ENCODE measurements around the gene PDE11A. TPM values are rescaled to one million over a fixed set of nuclear protein-coding genes. Genes with fewer than 3 reads are reported as not detected.

The PDE11A gene
- total RNA-seq, 1 experiment from 2014 or later, result not detected

DNA sequence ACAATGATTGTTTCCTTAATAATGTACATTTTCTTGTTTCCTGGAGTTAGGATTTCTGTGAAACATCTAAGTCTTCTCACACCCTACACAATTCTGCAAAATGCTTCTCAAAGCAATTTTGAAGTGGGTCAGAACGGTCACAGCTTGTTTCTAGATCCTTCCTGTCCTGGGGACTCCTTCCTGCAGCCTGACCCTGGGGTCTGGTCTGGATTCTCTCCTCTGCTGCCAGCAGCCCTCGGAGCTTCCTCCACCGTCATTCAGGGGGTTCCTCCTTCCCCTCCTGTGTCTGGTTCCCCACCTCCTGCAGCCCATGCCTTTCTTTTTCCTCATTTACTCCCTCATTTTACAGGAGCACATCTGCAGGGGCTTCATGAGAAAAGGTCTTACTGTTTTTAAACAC lies 357.9 kb downstream of the PDE11A start:
- peaks cover 27% of the 10 kb centered on the region for H3K27me3 Mint-ChIP-seq (ENCODE audit: insufficient read depth, unreplicated experiment)
- TF ChIP-seq, protein P1, sequence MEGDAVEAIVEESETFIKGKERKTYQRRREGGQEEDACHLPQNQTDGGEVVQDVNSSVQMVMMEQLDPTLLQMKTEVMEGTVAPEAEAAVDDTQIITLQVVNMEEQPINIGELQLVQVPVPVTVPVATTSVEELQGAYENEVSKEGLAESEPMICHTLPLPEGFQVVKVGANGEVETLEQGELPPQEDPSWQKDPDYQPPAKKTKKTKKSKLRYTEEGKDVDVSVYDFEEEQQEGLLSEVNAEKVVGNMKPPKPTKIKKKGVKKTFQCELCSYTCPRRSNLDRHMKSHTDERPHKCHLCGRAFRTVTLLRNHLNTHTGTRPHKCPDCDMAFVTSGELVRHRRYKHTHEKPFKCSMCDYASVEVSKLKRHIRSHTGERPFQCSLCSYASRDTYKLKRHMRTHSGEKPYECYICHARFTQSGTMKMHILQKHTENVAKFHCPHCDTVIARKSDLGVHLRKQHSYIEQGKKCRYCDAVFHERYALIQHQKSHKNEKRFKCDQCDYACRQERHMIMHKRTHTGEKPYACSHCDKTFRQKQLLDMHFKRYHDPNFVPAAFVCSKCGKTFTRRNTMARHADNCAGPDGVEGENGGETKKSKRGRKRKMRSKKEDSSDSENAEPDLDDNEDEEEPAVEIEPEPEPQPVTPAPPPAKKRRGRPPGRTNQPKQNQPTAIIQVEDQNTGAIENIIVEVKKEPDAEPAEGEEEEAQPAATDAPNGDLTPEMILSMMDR (IDR thresholded peaks at IDR 0.05; ENCODE audit: unreplicated experiment), result no peak
- intact Hi-C loops (cut with micrococcal nuclease), result no loop called here
- no peak for DNase-seq (ENCODE audit: unreplicated experiment)
- no peaks in the 10 kb centered on the region for H3K36me3 Mint-ChIP-seq (ENCODE audit: insufficient read depth, unreplicated experiment)
- H3K4me1 Mint-ChIP-seq (ENCODE audit: insufficient read depth, unreplicated experiment), result no peaks in the 10 kb centered on the region
- ChIA-PET CTCF (interaction anchor here (0.6 to 1.7 kb wide), 3 partner anchors 9 to 48 kb away, joined by 5 to 13 read pairs (median 6); no protein-coding TSS in a partner anchor), POLR2A (no interaction called here)
- no TSS peak for BruUV-seq (replicated peaks)
- H3K9me3 Mint-ChIP-seq (ENCODE audit: unreplicated experiment), result no peaks in the 10 kb centered on the region
- no peak overlapping the region for H3K4me3 Mint-ChIP-seq (ENCODE audit: unreplicated experiment)
- H3K27ac Mint-ChIP-seq (ENCODE audit: low read depth, unreplicated experiment), result no peak overlapping the region

DNA sequence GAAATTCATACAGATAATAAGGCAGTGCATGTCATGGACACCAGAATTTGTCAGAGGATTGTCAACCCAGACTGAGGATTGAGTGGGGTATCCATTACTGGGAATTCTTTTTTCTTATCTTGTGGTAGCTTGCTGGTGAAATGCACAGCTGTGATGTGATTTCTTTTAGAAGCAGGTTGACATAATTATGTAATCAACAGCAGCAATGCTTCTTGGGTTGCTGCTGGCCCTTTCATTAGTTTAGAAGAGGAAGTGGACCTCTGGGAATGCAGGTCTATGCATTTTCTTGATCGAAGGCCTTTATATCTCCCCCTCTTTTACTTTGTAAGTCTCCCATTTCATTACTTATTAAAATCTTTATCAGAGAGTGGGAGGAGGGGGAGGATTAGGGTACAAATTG lies 360.1 kb downstream of the PDE11A start:
- H3K36me3 Mint-ChIP-seq (ENCODE audit: insufficient read depth, unreplicated experiment), result no peaks in the 10 kb centered on the region
- TF ChIP-seq, protein P1 (IDR thresholded peaks at IDR 0.05; ENCODE audit: unreplicated experiment), result no peak
- intact Hi-C loops (cut with micrococcal nuclease), result no loop called here
- ChIA-PET POLR2A (no interaction called here), CTCF (no interaction called here)
- H3K27ac Mint-ChIP-seq (ENCODE audit: low read depth, unreplicated experiment), result no peak overlapping the region
- peaks cover 27% of the 10 kb centered on the region for H3K27me3 Mint-ChIP-seq (ENCODE audit: insufficient read depth, unreplicated experiment)
- BruUV-seq (replicated peaks), result no TSS peak
- H3K9me3 Mint-ChIP-seq (ENCODE audit: unreplicated experiment), result no peaks in the 10 kb centered on the region
- no peak for DNase-seq (ENCODE audit: unreplicated experiment)
- no peak overlapping the region for H3K4me3 Mint-ChIP-seq (ENCODE audit: unreplicated experiment)
- H3K4me1 Mint-ChIP-seq (ENCODE audit: insufficient read depth, unreplicated experiment), result no peaks in the 10 kb centered on the region

DNA sequence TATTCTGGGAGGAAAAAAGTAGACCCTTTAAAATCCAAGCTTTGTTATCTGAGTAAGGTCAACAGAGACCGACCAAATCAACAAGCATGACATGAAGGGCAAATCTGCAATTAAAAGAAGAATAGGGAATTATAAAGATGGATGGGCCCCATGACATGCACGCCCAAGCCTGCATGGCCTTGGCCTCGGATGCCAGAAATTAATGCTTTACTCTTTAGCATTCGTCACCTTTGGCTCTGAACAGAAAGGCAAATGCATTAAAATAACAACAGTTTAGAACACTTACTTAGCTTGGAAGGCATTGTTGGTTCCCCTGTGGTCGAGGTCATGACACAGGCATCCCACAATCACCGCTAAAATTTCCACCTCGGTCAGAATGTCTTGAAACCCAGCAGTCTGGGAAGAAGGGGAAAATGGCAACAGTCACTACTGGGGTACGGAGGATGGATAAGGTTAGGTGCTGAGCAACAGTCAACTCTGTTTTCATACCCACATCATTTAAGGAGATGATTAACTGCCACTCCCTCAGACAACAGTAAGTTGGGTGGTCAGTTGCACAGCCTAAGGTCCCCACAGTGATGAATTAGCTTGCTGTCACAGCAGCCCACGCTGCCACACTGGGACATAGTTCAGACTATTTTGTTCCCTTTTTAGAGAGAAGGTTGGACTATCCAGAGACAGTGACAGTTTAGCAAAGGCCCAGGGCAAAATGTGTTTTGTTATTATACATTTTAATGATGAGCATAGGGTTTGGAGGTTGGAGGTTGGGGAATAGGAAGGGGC lies 360.9 kb downstream of the PDE11A start:
- no TSS peak for BruUV-seq (replicated peaks)

DNA sequence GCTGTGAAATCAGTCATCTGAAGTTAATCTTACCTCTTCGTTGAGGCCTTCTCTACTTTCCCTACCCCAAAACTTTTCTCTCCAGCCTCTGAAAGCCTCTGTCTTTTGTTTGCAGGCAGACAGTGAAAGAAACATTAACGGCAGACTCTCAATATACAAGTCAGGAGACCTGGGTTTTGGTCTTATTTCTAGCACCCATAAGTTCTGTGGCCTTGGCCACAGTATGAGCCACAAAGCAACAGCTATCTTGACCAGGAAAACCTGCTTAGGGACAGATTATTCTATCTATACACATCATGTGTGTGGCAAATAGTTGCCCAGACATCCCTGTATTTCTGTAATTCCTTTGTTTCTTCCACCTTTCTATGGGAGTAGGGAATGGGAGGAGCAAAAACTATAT lies 361.7 kb downstream of the PDE11A start:
- TF ChIP-seq, protein P1 (IDR thresholded peaks at IDR 0.05; ENCODE audit: unreplicated experiment), result no peak
- BruUV-seq (replicated peaks), result no TSS peak
- Mint-ChIP-seq H3K36me3 (ENCODE audit: insufficient read depth, unreplicated experiment) (no peaks in the 10 kb centered on the region), H3K4me3 (ENCODE audit: unreplicated experiment) (no peak overlapping the region), H3K27ac (ENCODE audit: low read depth, unreplicated experiment) (no peak overlapping the region), H3K9me3 (ENCODE audit: unreplicated experiment) (no peaks in the 10 kb centered on the region), H3K27me3 (ENCODE audit: insufficient read depth, unreplicated experiment) (peaks cover 23% of the 10 kb centered on the region), H3K4me1 (ENCODE audit: insufficient read depth, unreplicated experiment) (no peaks in the 10 kb centered on the region)
- POLR2A ChIA-PET, result interaction anchor here (0.6 kb wide), 1 partner anchor 1936 kb away, joined by 4 read pairs; no protein-coding TSS in a partner anchor
- CTCF ChIA-PET, result interaction anchor here (0.9 to 1.1 kb wide), 2 partner anchors 14 to 376 kb away, joined by 3 to 4 read pairs; no protein-coding TSS in a partner anchor
- no peak for DNase-seq (ENCODE audit: unreplicated experiment)
- intact Hi-C loops (cut with micrococcal nuclease), result no loop called here

More for the DNA sequence above, 360.9 kb downstream of the PDE11A start:
- DNase-seq (ENCODE audit: unreplicated experiment), result no peak
- H3K4me3 Mint-ChIP-seq (ENCODE audit: unreplicated experiment), result no peak overlapping the region
- no peaks in the 10 kb centered on the region for H3K36me3 Mint-ChIP-seq (ENCODE audit: insufficient read depth, unreplicated experiment)
- TF ChIP-seq, protein P1 (IDR thresholded peaks at IDR 0.05; ENCODE audit: unreplicated experiment), result no peak
- peaks cover 26% of the 10 kb centered on the region for H3K27me3 Mint-ChIP-seq (ENCODE audit: insufficient read depth, unreplicated experiment)
- POLR2A ChIA-PET, result no interaction called here
- H3K4me1 Mint-ChIP-seq (ENCODE audit: insufficient read depth, unreplicated experiment), result no peaks in the 10 kb centered on the region
- CTCF ChIA-PET, result interaction anchor here (0.9 to 1.1 kb wide), 2 partner anchors 13 to 376 kb away, joined by 3 to 4 read pairs; no protein-coding TSS in a partner anchor
- intact Hi-C loops (cut with micrococcal nuclease), result no loop called here
- H3K9me3 Mint-ChIP-seq (ENCODE audit: unreplicated experiment), result no peaks in the 10 kb centered on the region
- no peak overlapping the region for H3K27ac Mint-ChIP-seq (ENCODE audit: low read depth, unreplicated experiment)

Measured in MCF 10A (cell line).